ENCODE data around the gene ITGB2.

ITGB2 gene

GRCh38 chr21:44943686-44944550 is 23.2 kb upstream of the ITGB2 start:
- TF ChIP-seq CTCF (conservative IDR thresholded peaks at IDR 0.05; ENCODE audit: low read depth, low read length): no peak
- no peak overlapping the region for H3K4me3 ChIP-seq (ENCODE audit: low read depth, low read length)
- DNase-seq (ENCODE audit: low read depth): no peak

- H3K4me3 ChIP-seq (ENCODE audit: low read depth, low read length): no peak overlapping the region
- no peak for DNase-seq (ENCODE audit: low read depth)
- no peak for TF ChIP-seq CTCF (conservative IDR thresholded peaks at IDR 0.05; ENCODE audit: low read depth, low read length)
Measured at GRCh38 chr21:44943005-44943685, 22.4 kb upstream of the ITGB2 start.

GRCh38 chr21:44942566-44942965 is 21.9 kb upstream of the ITGB2 start:
- TF ChIP-seq CTCF (conservative IDR thresholded peaks at IDR 0.05; ENCODE audit: low read depth, low read length): no peak
- no peak overlapping the region for H3K4me3 ChIP-seq (ENCODE audit: low read depth, low read length)
- DNase-seq (ENCODE audit: low read depth): no peak

- no peak for TF ChIP-seq CTCF (conservative IDR thresholded peaks at IDR 0.05; ENCODE audit: low read depth, low read length)
- H3K4me3 ChIP-seq (ENCODE audit: low read depth, low read length): no peak overlapping the region
- no peak for DNase-seq (ENCODE audit: low read depth)
Measured at GRCh38 chr21:44941567-44941966, 20.9 kb upstream of the ITGB2 start.

GRCh38 chr21:44940116-44940631 is 19.5 kb upstream of the ITGB2 start:
- no peak for DNase-seq (ENCODE audit: low read depth)
- peak overlapping the region; percentile 91 for H3K4me3 ChIP-seq (ENCODE audit: low read depth, low read length)
- TF ChIP-seq CTCF (conservative IDR thresholded peaks at IDR 0.05; ENCODE audit: low read depth, low read length): no peak

- TF ChIP-seq CTCF (conservative IDR thresholded peaks at IDR 0.05; ENCODE audit: low read depth, low read length): no peak
- H3K4me3 ChIP-seq (ENCODE audit: low read depth, low read length): peak within 1 kb of the TSS; percentile 91
- DNase-seq (ENCODE audit: low read depth): peak; percentile 74
Measured at GRCh38 chr21:44939532-44940115, 18.9 kb upstream of the ITGB2 start, which contains the start of gene SLX9. Gene SLX9, plus strand, starts transcription at chr21:44940029. Its CDS starts 29 bp downstream, at chr21:44940058.
